DMS79 treated with DMSO at 0.1 percent for 48 hours (cell line): ENCODE data around the gene RABGAP1.

Source experiments
- DNase-seq: peaks from one replicate; lab custom pipeline; 2025; lab: John Stamatoyannopoulos, UW

The RABGAP1 gene

GRCh38 chr9:123083680-123084079, 142.9 kb downstream of the RABGAP1 start:
- no peak for DNase-seq

- no peak for DNase-seq
Observed at GRCh38 chr9:123084256-123084655, 143.4 kb downstream of the RABGAP1 start.

DNA sequence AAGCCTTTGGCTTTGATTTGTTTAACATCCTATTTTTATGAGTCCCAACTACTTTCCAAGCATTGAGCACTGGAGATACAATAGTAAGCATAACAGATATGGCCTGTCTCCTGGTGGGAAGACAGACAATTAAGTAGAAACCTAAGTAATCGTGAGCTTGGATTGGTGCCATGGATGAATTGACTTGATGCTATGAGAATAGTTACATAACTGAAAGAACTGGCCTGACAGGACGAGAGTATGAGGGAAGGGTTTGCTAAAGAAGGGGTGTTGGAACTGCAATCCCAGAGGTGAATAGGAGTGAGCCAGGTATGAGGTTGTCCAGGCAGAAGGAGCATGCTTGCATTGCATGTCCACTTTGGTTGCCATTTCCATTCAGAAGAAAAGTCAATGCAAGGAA, 145.1 kb downstream of the RABGAP1 start:
- no peak for DNase-seq

DNA sequence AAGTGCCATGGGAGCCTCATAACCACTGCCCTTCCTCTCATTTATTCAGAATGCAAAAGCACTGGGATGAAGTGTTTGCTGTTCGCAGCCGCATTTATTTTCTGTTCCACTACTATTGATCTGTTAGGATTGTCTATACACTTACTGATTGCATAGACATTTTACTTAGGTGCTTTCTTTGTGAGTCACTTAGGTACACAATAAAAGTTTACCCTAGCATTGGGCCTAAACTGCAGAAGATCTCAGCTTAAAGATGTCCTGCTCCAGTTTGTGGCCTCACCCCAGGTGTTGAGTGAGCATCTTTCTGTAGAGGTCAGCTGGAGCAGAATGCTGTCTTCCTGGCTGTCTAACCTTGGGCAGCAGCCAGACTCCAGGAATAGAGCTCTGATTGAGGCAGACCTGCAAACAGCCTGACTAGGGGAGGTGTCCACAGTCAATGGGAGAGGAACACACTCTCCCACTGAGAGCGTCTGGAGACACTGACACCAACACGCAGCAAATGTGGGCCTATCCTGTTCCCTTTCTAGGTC, 146.6 kb downstream of the RABGAP1 start:
- DNase-seq = no peak

DNA sequence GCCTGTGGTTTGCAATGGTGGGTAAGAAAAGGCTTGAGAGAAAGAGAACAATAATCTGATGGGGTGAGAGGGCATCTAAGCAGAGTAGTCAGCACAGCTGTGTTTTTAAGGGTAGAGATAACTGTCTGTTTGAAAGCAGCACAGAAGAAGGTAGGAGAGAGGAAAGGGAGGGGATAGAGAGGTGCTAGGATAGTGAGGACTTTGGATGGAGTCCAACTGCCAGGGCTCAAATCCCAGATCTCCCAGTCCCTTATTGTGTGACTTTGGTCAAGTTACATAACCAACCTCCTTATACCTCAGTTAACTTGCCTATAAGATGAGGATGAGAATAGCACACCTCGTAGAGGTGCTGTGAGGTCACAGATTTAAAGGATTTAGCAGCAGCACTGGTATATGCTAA, 148.2 kb downstream of the RABGAP1 start:
- DNase-seq = no peak

DNA sequence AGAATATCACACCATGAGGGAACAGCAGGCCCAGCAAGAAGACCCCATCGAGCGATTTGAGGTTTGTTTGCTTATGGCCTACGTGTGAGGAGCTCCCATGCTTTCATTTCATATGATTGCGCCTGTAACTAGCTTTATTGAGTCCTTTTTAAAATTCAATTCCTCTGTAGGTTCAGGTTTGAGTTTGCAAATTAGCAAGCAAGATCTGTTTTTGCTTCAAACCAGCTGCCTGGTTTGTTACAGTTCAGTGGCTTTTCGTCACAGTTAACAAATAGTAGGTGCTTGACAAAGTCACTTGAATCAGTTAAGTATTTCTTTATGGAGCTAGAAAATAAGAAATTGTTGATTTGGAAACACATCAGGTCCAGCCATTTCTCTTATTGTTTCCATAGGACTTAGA, 149.0 kb downstream of the RABGAP1 start:
- DNase-seq = peak; percentile 71

- DNase-seq = peak; percentile 53
Observed at GRCh38 chr9:123090198-123090896, 149.5 kb downstream of the RABGAP1 start.

DNA sequence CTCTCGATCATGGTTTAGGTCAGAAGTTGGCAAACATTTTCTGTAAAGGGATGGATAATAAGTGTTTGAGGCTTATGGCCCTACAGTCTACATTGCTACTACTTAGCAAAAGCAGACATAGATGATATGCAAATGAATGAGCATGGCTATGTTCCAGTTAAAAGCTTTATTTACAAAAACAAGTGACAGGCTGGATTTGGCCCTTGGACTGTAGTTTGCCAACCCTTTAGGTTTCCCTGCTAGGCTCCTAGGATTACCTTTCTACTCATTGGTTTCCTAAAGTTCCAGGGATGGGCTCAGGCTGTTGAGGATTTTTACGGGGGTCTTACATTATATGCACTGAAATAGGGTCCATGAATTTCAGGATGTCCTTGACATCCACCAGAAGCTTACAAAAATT, 150.1 kb downstream of the RABGAP1 start:
- no peak for DNase-seq

DNA sequence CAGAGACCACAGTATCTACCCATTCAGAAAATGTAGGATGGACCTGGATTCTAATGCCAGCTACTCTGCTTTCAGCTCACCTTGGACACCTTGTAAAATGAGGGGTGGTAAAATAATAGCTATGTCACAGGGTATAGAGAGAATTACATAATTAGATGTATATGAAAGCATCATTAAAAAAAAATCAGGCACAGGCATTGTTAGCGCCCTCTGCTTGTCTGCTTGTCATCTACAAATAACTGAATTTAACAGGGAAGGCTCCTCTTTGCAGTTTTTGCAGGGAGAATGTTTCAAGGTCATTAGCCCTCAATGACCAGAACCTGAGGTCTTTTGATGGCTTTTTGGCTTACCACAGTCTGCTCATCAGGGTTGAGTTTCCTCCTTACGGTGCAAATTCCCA, 150.6 kb downstream of the RABGAP1 start:
- no peak for DNase-seq

GRCh38 chr9:123093141-123093540, 152.3 kb downstream of the RABGAP1 start:
- no peak for DNase-seq

DNA sequence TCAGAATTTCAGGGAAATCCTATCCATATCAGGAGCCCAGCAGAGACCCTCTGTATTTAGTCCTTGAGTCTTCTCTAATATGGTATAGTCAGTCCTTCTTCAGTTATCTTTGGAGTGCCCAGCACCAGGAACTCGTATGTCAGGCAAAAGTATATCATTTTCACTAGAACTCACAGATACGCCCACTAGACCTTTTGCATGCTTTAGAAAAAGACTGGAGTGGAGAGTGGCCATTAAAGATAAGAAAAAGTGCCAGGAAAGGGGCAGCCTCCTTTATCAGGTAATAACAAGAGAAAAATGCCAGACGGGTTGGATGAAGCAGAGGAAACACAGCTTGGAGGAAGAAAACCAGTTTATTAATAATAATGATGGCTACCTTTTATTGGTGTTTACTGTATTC, 156.2 kb downstream of the RABGAP1 start:
- DNase-seq = no peak

GRCh38 chr9:123097430-123098095, 156.7 kb downstream of the RABGAP1 start:
- no peak for DNase-seq

GRCh38 chr9:123098096-123098459, 157.3 kb downstream of the RABGAP1 start:
- DNase-seq = no peak

GRCh38 chr9:123099042-123099441, 158.2 kb downstream of the RABGAP1 start:
- DNase-seq = no peak

DNA sequence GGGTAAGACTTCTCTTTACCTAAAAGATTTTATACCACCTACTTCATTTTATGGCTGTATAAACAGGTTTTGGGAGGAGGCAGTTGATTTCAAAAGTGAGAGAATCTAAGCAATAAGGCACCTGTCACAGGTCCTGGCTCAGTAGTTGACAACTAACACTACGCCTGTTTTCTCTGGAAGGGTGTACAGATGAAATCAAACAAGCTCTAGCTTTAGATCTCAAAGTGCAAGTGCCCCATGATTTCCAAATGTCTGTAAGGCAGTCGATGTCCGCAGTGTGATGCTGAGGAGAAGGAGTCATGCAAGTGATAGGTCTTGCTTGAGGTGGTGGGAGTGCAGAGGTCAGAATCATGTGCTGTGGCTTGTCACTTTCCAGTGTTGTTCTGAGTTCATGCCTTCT, 158.7 kb downstream of the RABGAP1 start:
- DNase-seq = no peak

DNA sequence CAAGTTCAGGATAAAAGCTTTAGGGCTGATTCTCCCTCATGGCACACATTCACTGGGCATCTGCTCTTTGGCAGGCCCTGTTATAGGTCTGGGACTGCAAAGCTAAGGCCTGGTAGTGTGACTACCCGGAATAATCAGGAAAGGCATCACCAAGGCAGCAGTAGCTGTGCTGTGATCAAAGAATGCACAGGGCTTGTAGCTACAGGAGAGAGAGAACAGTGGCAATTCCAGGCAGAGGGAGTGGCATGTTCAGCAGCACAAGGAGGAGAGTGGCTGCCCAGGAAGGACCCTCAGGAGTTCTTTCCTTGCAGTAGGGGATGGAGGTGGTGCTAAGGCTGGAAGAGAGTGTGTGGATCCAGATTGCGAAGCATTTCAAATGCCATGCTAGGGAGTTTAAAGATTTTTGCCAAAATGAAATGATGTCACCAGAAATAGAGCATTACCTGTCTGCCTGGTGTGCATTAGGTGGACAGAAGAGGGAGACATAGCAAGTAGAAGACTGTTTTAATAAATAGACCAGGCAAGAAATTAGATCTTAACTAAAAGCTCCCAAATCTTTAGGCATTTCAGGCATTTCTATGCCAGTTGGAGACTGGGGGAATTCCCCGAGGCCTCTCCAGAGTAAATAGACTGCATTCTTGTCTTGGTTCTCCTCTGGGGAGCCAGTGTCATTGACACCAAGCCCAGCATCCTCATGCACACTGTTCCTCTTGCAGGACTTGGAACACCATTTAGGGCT, 161.7 kb downstream of the RABGAP1 start:
- no peak for DNase-seq

GRCh38 chr9:123104807-123105206, 164.0 kb downstream of the RABGAP1 start:
- DNase-seq = no peak

GRCh38 chr9:123105490-123105889, 164.7 kb downstream of the RABGAP1 start:
- no peak for DNase-seq

- DNase-seq = no peak
Observed at GRCh38 chr9:123107639-123108285, 166.9 kb downstream of the RABGAP1 start.

GRCh38 chr9:123108976-123109375, 168.2 kb downstream of the RABGAP1 start:
- no peak for DNase-seq

- DNase-seq = no peak
Observed at GRCh38 chr9:123109540-123110279, 168.9 kb downstream of the RABGAP1 start.
